DLD1 (cell line): ENCODE measurements around the gene INPP4A.

Experiments used
- in situ Hi-C: cut with HindIII; loops from 2 replicates; pipeline ENCODE4 v1.10.0; 2017; ENCODE audit warnings: low sequenced_read_pairs

Gene INPP4A

GRCh38 chr2:98537390-98538126 is 92.9 kb downstream of the INPP4A start:
- in situ Hi-C loops: no loop called here

- in situ Hi-C loops: no loop called here
These were observed 93.8 kb downstream of the INPP4A start for GRCh38 chr2:98538280-98539041.

GRCh38 chr2:98539056-98539735 is 94.5 kb downstream of the INPP4A start:
- in situ Hi-C loops: no loop called here

DNA sequence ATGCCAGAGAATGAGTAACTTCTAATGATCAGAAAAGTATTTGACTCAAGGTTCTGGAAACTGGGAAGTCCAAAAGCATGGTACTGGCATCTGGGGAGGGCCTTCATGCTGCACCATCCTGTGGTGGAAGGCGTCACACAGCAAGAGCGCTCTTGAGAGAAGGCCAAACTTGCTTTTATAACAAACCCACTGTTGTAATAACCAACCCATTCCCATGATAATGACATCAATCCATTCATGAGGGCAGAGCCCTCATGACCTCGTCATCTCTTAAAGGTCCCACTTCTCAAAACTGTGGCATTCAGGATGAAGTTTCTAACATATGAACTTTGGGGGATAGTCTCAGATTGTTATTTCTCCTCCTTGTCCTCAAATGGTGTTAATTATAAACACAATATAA is 95.9 kb downstream of the INPP4A start:
- in situ Hi-C loops: no loop called here

- in situ Hi-C loops: no loop called here
These were observed 96.8 kb downstream of the INPP4A start for GRCh38 chr2:98541489-98541888.

DNA sequence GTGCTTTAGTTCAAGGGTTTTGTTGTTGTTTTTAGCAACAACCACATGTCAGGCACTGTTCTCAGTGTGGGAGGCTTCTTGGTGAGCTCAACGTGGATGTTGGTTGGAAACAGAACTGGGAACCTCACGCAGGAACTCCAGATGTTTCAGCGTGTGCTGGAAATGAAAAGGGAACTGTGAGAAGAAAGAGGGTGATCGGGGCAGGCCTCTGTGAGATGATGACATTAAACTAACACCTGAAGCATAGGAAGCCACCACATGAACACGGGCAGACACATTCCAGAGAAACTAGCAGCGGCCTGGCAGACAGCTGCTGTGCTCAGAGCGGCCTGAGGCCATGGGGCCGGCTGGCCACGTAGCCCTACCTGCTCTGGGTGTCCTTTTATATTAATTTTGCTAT is 97.2 kb downstream of the INPP4A start:
- in situ Hi-C loops: no loop called here

DNA sequence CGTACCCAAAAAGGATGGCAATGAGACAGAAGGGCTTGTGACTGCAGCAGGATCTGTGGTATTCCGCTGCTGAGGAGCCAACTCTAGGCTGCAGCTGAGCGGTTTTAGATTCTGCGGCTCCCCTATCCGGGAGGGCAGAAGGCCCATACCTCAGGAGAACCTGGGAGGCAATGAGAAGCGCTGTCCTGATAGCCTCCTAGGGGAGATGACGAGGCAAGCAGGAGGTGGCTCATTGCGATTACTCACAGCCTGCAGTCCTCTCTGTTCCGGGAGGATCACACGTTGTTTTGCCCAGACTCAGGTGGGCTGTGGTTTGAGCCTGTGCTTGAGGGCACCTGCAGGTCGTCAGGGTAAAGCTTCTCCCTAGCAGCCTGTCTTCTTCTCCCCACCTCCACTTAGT is 98.6 kb downstream of the INPP4A start:
- in situ Hi-C loops: no loop called here

DNA sequence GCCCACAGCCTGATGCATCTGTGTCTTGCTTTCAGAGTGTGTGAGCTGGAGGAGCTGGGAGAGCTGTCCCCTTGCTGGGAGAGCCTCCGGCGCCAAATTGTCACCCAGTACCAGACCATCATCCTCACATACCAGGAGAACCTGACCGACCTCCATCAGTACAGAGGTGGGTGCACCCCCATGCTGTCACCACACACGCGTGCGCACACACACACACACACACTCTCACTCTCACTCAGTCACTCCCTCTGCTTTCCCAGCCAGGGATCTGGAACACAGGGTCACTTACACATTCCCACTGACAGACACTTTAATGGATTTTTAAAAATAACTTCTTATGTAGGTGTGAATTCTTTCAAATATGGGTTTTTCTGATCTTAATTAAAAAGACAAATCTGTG is 99.2 kb downstream of the INPP4A start:
- in situ Hi-C loops: no loop called here

- in situ Hi-C loops: no loop called here
These were observed 100.9 kb downstream of the INPP4A start for GRCh38 chr2:98545591-98545990.

DNA sequence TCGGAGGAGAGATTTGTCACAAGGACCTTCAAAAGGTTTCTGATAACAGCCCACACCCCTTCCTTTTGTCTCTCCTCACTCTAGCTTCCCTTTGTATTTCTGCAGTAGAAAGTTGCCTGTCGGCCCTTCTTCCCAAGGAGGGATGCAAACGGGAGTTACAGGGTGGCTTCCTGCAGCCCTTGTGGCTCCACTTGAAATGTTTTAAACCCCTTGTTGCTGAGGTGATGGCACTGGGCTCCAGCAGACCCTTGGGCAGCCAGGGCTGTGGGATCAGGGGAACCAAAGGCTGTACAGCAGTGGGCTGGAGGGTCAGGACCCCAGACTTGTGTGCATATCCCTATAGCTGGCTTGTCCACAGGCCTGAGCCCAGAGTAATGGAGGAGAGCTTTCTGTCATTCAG is 101.5 kb downstream of the INPP4A start:
- in situ Hi-C loops: no loop called here

- in situ Hi-C loops: no loop called here
These were observed 102.6 kb downstream of the INPP4A start for GRCh38 chr2:98547092-98547790.

GRCh38 chr2:98548920-98549818 is 104.5 kb downstream of the INPP4A start:
- in situ Hi-C loops: no loop called here

DNA sequence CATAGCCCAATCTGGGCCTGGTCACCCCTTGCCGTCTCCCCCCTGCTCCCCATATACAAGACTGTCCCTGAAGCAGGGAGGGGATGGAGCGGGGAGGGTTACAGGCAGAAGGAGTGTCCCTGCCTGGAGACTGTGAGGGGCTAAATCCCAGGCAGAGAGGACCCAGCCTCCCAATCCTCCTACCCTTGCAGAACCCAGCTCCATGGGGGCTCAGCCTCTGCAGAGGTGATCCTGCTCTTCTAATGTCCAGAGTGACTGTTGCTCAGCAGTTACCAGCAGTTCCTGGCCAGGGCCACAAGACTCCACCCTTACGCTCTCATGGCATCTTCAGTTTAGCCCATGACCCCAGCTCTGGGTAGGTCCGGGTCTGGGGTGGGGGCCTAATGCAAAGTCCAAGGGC is 105.5 kb downstream of the INPP4A start:
- in situ Hi-C loops: no loop called here

- in situ Hi-C loops: no loop called here
These were observed 106.7 kb downstream of the INPP4A start for GRCh38 chr2:98551316-98551715.

GRCh38 chr2:98552499-98553179 is 108.0 kb downstream of the INPP4A start:
- in situ Hi-C loops: no loop called here

GRCh38 chr2:98554116-98554861 is 109.6 kb downstream of the INPP4A start:
- in situ Hi-C loops: no loop called here

DNA sequence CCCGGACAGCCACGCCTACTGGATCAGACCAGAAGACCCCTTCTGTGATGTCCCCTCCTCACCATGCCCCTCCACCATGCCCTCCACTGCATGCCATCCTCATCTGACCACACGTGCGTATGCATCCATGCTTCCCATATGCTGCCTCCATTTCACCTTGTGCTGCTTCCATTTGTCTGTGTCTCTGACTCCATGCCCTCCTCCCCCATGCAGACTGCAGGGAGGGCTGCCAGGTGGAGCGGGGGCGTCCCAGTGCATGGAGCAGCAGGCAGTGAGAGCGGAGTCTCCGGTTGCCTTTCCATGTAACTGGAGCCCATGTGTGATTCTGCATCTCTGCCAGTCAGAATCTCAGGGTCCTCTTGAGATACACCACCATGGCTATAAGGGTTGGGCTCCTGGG is 111.0 kb downstream of the INPP4A start:
- in situ Hi-C loops: no loop called here

- in situ Hi-C loops: no loop called here
These were observed 111.8 kb downstream of the INPP4A start for GRCh38 chr2:98556344-98557033.
